ENCODE data around the gene CISD3. TPM values are rescaled to one million over a fixed set of nuclear protein-coding genes. Genes with fewer than 3 reads are reported as not detected.

CISD3 gene
- total RNA-seq, 2 experiments from 2014 or later, result 30.4 to 37.3 TPM

DNA sequence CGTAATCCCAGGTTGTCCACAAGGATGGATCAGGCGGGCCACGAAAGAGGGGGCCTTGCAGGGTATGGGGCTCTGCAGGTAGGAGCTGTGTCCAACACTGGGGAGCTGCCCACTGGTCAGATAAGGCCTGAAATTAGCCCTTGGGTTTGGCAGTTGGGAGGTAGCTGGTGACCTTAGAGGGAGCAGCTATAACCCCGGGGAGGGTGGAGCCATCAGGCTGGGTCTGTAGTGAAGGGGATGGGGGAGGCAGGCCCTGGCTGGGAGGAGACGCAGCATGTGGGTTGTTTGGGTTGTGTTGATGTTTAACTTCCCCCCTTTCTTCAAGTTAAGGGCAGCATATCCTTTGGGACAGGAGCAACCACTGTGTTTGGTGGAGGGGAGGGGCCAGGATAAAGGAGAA lies 19.2 kb upstream of the CISD3 start:
- Mint-ChIP-seq H3K4me3 (no peak overlapping the region), H3K27me3 (no peaks in the 10 kb centered on the region), H3K9me3 (no peaks in the 10 kb centered on the region), H3K27ac (peak overlapping the region; percentile 63), H3K36me3 (peaks cover 28% of the 10 kb centered on the region), H3K4me1 (peaks cover 53% of the 10 kb centered on the region)
- DNase-seq, result no peak
- ATAC-seq (ENCODE audit: low read depth), result no peak
- POLR2A ChIA-PET, result interaction anchor here (1.0 to 4.3 kb wide), 5 partner anchors 9 to 35 kb away, joined by 4 to 32 read pairs (median 4); no protein-coding TSS in a partner anchor

DNA sequence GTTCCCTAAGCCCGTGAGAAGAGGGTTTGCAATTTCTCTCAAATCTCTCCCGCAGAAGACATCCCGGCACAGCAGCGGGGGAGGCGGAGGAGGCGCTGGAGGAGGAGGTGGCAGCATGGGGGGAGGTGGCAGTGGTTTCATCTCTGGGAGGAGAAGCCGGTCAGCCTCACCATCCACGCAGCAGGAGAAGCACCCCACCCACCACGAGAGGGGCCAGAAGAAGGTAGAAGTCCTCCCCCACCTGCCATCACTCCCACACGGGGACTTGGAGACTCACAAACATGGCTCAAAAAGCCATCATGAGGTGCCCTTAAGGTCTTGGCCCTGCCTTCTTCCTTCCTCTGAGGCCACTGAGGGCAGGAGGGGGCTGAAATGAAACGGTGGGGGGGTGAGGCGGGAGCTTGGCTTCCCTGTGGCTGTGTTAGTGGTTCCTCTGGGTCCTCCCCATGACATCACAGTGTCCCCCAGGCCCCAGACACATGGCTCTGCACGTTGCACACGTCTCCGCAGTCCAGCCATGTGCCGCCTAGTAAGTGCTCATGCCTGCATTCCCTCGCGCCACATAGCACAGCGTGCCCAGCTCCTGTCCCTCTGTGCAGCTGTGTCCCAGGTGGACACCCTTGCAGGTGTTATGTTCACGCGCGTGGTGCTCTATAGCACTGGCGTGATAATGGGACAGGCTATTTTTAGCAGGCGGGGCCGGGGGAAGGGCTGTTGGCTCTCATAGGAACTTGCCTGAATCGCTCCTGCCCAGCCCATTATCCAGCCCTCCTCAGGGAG lies 18.2 kb upstream of the CISD3 start:
- Mint-ChIP-seq H3K9me3 (no peaks in the 10 kb centered on the region), H3K27ac (peak overlapping the region; percentile 63), H3K36me3 (peaks cover 31% of the 10 kb centered on the region), H3K4me3 (no peak overlapping the region), H3K27me3 (no peaks in the 10 kb centered on the region), H3K4me1 (peaks cover 52% of the 10 kb centered on the region)
- DNase-seq, result no peak
- POLR2A ChIA-PET, result interaction anchor here (1.0 to 4.3 kb wide), 4 partner anchors 10 to 36 kb away, joined by 4 to 32 read pairs (median 4); no protein-coding TSS in a partner anchor
- ATAC-seq (ENCODE audit: low read depth), result no peak

DNA sequence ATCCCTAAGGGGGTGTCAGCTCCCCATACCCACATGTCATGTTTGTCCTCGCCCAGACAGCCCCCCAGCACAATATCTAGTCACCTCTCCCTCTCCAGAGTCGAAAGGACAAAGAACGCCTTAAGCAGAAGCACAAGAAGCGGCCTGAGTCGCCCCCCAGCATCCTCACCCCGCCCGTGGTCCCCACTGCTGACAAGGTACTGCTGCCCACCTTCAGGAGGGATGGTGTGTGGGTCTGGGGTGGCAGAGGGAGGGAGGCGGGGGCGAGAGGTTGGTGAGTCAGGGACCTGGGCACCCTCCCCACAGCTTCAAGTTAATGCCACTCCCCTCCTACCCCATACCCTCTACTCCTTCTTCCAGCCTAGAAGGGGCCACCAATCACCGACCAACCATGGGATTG lies 17.5 kb upstream of the CISD3 start:
- H3K4me3 Mint-ChIP-seq, result no peak overlapping the region
- H3K4me1 Mint-ChIP-seq, result peaks cover 46% of the 10 kb centered on the region
- ATAC-seq (ENCODE audit: low read depth) (no peak), DNase-seq (no peak)
- H3K27ac Mint-ChIP-seq, result no peak overlapping the region
- no peaks in the 10 kb centered on the region for H3K9me3 Mint-ChIP-seq
- H3K36me3 Mint-ChIP-seq, result peaks cover 27% of the 10 kb centered on the region
- no peaks in the 10 kb centered on the region for H3K27me3 Mint-ChIP-seq
- POLR2A ChIA-PET, result interaction anchor here (2.0 to 4.3 kb wide), 2 partner anchors 15 to 37 kb away, joined by 4 to 32 read pairs; no protein-coding TSS in a partner anchor

DNA sequence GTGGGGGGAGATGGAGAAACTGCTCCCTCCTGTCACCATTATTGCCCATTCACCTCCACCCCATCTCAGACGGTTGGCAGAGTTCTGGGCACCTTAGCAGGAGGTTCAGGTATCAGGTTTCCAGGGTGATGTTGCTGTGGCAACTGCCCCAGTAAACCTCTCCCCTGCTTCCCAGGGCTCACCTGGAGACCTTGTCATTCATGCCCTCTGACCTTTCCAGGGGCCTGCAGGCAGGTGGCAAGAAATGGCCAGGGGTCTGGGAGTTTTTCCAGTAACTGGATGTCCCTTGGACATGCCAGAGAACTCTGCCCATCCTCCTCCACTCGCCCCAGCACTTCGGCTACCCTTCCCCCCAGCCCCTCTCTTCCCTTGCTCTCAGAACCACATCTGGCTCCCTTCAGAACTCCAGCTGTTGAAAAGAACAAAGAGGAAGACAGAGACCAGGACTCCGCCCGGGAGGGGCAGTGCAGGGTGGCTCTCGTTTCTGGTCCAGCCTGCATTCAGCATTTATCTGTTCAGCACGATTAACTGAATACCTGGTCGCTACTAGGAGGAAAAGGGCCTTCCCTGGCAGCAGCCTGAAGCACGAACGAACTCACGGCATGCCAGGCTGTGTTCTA lies 16.6 kb upstream of the CISD3 start:
- DNase-seq (no peak), ATAC-seq (ENCODE audit: low read depth) (no peak)
- Mint-ChIP-seq H3K9me3 (no peaks in the 10 kb centered on the region), H3K27ac (no peak overlapping the region), H3K27me3 (no peaks in the 10 kb centered on the region), H3K36me3 (peaks cover 27% of the 10 kb centered on the region), H3K4me3 (no peak overlapping the region), H3K4me1 (peaks cover 40% of the 10 kb centered on the region)
- POLR2A ChIA-PET, result no interaction called here

DNA sequence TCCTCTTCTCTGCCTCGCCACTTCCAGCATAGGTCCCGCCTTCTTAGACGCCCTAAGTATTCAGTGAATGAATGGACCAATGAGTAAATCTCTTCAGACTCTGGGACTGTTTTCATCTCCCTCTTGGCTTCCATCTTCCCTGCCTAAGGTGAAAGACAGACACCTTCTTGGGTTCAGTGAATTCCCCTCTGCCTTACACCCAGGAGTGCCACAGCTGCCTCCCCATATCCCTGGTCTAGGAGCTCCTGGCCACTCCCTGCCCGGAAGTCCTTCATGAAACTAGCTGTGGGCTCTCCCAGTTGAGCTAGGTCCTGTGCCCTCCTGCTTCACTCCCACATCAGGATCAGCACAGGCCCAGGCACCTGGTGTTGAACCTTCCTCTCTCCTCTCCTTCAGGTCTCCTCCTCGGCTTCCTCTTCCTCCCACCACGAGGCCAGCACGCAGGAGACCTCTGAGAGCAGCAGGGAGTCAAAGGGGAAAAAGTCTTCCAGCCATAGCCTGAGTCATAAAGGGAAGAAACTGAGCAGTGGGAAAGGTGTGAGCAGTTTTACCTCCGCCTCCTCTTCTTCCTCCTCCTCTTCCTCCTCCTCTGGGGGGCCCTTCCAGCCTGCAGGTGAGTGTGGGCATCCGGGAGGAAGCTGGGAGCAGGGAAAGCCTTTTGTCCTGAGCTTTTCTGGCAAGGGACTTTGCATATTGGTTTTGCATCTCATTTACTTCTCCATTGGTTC lies 14.8 kb upstream of the CISD3 start:
- POLR2A ChIA-PET, result interaction anchor here (2.5 to 4.2 kb wide), 2 partner anchors 9 to 13 kb away, joined by 15 to 35 read pairs; no protein-coding TSS in a partner anchor
- ATAC-seq (ENCODE audit: low read depth) (no peak), DNase-seq (no peak)
- Mint-ChIP-seq H3K36me3 (peaks cover 20% of the 10 kb centered on the region), H3K27ac (peak overlapping the region; percentile 76), H3K9me3 (no peaks in the 10 kb centered on the region), H3K4me3 (no peak overlapping the region), H3K4me1 (peaks cover 28% of the 10 kb centered on the region), H3K27me3 (no peaks in the 10 kb centered on the region)

DNA sequence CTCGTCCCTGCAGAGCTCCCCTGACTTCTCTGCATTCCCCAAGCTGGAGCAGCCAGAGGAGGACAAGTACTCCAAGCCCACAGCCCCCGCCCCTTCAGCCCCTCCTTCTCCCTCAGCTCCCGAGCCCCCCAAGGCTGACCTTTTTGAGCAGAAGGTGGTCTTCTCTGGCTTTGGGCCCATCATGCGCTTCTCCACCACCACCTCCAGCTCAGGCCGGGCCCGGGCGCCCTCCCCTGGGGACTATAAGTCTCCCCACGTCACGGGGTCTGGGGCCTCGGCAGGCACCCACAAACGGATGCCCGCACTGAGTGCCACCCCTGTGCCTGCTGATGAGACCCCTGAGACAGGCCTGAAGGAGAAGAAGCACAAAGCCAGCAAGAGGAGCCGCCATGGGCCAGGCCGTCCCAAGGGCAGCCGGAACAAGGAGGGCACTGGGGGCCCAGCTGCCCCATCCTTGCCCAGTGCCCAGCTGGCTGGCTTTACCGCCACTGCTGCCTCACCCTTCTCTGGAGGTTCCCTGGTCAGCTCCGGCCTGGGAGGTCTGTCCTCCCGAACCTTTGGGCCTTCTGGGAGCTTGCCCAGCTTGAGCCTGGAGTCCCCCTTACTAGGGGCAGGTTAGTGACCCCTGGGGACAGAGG lies 13.7 kb upstream of the CISD3 start:
- Mint-ChIP-seq H3K27me3 (no peaks in the 10 kb centered on the region), H3K36me3 (peaks cover 19% of the 10 kb centered on the region), H3K4me3 (no peak overlapping the region), H3K27ac (peak overlapping the region; percentile 61), H3K4me1 (peaks cover 18% of the 10 kb centered on the region), H3K9me3 (no peaks in the 10 kb centered on the region)
- no peak for DNase-seq
- no peak for ATAC-seq (ENCODE audit: low read depth)
- POLR2A ChIA-PET, result interaction anchor here (0.8 to 4.2 kb wide), 3 partner anchors 10 to 12 kb away, joined by 3 to 35 read pairs (median 15); partner anchors contain the start of gene MLLT6

DNA sequence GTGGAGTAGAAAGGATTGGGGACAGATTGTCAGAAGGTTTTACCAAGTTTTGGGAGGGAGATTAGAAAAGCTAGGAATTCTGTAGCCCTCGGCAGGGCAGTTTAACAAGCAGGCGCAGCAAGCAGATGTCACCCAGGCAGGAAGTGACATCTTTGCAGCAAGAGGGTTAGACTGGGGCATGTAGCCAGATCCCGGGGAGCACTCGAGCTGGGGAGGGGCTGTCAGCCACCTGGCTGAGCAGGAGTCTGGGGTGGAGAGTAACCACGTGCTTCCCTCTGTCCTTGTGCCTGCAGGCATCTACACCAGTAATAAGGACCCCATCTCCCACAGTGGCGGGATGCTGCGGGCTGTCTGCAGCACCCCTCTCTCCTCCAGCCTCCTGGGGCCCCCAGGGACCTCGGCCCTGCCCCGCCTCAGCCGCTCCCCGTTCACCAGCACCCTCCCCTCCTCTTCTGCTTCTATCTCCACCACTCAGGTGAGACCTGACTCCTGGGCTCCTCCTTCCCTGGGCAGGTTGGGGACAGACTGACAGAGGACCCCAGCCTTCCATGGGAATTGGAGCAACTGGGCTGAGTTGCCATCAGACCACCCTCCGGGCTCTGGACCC lies 12.9 kb upstream of the CISD3 start:
- no peak overlapping the region for H3K4me3 Mint-ChIP-seq
- POLR2A ChIA-PET, result interaction anchor here (0.8 to 4.2 kb wide), 5 partner anchors 10 to 20 kb away, joined by 3 to 35 read pairs (median 15); partner anchors contain the start of gene MLLT6
- ATAC-seq (ENCODE audit: low read depth) (no peak), DNase-seq (no peak)
- no peaks in the 10 kb centered on the region for H3K27me3 Mint-ChIP-seq
- H3K4me1 Mint-ChIP-seq, result peaks cover 14% of the 10 kb centered on the region
- H3K36me3 Mint-ChIP-seq, result peaks cover 19% of the 10 kb centered on the region
- H3K9me3 Mint-ChIP-seq, result no peaks in the 10 kb centered on the region
- no peak overlapping the region for H3K27ac Mint-ChIP-seq

DNA sequence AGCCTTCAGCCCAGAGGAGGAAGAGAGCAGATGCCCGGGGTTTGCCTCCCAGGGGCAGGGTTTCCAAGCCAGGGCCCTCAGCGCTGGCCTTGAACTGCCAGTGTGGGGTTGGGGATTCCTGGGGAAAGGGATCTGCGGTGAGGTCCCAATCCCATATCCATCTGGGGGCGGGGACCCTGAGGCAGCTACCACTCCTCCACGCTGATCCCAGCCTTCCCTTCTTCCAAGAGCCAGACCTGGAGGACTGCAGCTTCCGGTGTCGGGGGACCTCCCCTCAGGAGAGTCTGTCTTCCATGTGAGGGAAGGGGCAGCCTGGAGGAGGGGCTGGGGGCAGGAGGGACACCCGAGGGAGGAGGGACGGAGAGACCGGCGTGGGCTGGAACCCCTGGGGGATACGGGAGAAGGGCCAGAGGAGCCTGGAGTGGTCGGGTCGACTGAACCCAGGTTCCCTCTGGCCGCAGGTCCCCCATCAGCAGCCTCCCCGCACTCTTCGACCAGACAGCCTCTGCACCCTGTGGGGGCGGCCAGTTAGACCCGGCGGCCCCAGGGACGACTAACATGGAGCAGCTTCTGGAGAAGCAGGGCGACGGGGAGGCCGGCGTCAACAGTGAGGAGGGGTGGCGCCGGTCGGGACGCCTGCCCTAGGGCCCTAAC lies 10.7 kb upstream of the CISD3 start:
- peaks cover 20% of the 10 kb centered on the region for H3K36me3 Mint-ChIP-seq
- no peaks in the 10 kb centered on the region for H3K27me3 Mint-ChIP-seq
- ATAC-seq (ENCODE audit: low read depth) (no peak), DNase-seq (no peak)
- H3K4me3 Mint-ChIP-seq, result no peak overlapping the region
- POLR2A ChIA-PET, result interaction anchor here (0.6 to 4.2 kb wide), 4 partner anchors 9 to 631 kb away, joined by 3 to 35 read pairs (median 15); no protein-coding TSS in a partner anchor
- H3K4me1 Mint-ChIP-seq, result peaks cover 13% of the 10 kb centered on the region
- no peak overlapping the region for H3K27ac Mint-ChIP-seq
- H3K9me3 Mint-ChIP-seq, result no peaks in the 10 kb centered on the region

DNA sequence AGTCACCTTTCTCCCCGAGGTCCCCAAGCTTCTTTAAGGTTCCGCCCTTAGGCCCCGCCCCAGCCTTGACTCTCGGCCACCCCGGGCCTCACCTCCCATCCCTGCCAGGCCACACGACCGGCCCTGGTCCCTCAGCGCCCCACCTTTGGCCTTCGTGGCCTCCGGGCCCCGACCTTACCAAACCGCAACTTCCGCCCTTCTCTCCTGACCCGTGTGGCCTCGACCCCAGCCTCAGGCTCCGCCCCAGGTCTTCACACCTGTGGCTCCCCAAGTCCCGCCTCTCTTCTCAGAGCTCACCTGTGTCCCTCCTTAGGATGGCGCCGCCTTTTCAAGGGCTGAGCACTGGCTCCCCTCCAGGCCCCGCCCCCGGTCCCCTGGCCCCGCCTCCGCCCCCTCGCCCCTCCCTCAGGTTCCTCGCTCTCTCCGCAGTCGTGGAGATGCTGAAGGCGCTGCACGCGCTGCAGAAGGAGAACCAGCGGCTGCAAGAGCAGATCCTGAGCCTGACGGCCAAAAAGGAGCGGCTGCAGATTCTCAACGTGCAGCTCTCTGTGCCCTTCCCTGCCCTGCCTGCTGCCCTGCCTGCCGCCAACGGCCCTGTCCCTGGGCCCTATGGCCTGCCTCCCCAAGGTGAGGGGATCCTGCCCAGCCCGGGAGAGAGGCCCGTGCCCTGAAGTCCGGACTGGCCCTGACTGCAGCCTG lies 10.0 kb upstream of the CISD3 start:
- H3K4me1 Mint-ChIP-seq, result peaks cover 10% of the 10 kb centered on the region
- DNase-seq (no peak), ATAC-seq (ENCODE audit: low read depth) (no peak)
- no peak overlapping the region for H3K4me3 Mint-ChIP-seq
- H3K27me3 Mint-ChIP-seq, result no peaks in the 10 kb centered on the region
- H3K36me3 Mint-ChIP-seq, result peaks cover 17% of the 10 kb centered on the region
- POLR2A ChIA-PET, result interaction anchor here (3.6 kb wide), 1 partner anchor 13 kb away, joined by 26 read pairs; no protein-coding TSS in a partner anchor
- no peaks in the 10 kb centered on the region for H3K9me3 Mint-ChIP-seq
- peak overlapping the region; percentile 51 for H3K27ac Mint-ChIP-seq

DNA sequence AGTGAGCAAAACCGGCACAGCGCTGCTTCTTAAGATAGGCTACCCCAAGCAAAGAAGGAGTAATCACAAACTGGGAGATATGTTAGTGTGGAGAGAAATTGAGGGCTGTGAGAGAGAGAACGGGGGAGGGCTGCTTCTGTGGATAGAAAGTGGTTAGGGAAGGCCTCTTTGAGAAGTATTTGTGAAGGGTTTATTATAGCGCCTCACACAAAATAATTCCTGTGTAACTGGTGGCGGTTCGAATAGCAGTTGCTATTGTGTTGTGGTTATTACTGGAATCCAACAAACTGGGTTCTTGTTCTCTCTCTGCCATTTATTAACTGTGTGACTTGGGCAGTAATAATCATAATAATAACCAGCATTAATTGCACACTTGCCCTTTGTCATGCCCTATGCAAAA lies 9.2 kb upstream of the CISD3 start:
- DNase-seq, result no peak
- H3K27ac Mint-ChIP-seq, result no peak overlapping the region
- no peak for ATAC-seq (ENCODE audit: low read depth)
- H3K27me3 Mint-ChIP-seq, result no peaks in the 10 kb centered on the region
- H3K9me3 Mint-ChIP-seq, result no peaks in the 10 kb centered on the region
- H3K4me1 Mint-ChIP-seq, result peaks cover 4% of the 10 kb centered on the region
- POLR2A ChIA-PET, result interaction anchor here (3.6 kb wide), 1 partner anchor 14 kb away, joined by 26 read pairs; no protein-coding TSS in a partner anchor
- H3K4me3 Mint-ChIP-seq, result no peak overlapping the region
- peaks cover 13% of the 10 kb centered on the region for H3K36me3 Mint-ChIP-seq

DNA sequence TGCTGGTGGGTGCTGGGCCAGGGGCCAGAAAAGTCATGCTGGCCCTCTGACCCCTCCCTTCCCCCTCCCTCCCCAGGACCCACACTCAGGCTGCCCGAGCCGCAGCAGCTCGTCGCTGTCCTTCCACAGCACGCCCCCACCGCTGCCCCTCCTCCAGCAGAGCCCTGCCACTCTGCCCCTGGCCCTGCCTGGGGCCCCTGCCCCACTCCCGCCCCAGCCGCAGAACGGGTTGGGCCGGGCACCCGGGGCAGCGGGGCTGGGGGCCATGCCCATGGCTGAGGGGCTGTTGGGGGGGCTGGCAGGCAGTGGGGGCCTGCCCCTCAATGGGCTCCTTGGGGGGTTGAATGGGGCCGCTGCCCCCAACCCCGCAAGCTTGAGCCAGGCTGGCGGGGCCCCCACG lies 8.3 kb upstream of the CISD3 start:
- Mint-ChIP-seq H3K9me3 (no peaks in the 10 kb centered on the region), H3K4me1 (peaks cover 7% of the 10 kb centered on the region), H3K36me3 (peaks cover 14% of the 10 kb centered on the region), H3K4me3 (no peak overlapping the region), H3K27me3 (no peaks in the 10 kb centered on the region), H3K27ac (no peak overlapping the region)
- POLR2A ChIA-PET, result interaction anchor here (1.1 to 1.2 kb wide), 2 partner anchors 14 to 15 kb away, joined by 3 read pairs; no protein-coding TSS in a partner anchor
- DNase-seq (no peak), ATAC-seq (ENCODE audit: low read depth) (no peak)

All from activated naive CD8-positive, alpha-beta T cell treated with anti-CD3 and anti-CD28 coated beads, Interleukin-2, amount 10 ng/mL, durations not matched to agents 7 days and 5 days (primary cell).